GM19438 (cell line): ENCODE measurements around the gene RNF223.
"Not testable (repeated sequence)": the region's sequence is repeated elsewhere in the genome, so short reads cannot be mapped to it uniquely, and the experiment has no call there.

Experiments
- ATAC-seq: cut with Tn5 transposase; IDR thresholded peaks from one replicate; pipeline ENCODE4 v1.9.1; 2021; ENCODE audit warnings: low read depth; ENCODE audit not compliant: unreplicated experiment

RNF223 gene

GRCh38 chr1:1088029-1088800 lies 14.1 kb upstream of the RNF223 start:
- no peak for ATAC-seq

- no peak for ATAC-seq
Measured at GRCh38 chr1:1087351-1088028, 13.4 kb upstream of the RNF223 start.

- no peak for ATAC-seq
Measured at GRCh38 chr1:1086911-1087341, 12.8 kb upstream of the RNF223 start.

GRCh38 chr1:1085911-1086841 lies 12.1 kb upstream of the RNF223 start:
- no peak for ATAC-seq

- no peak for ATAC-seq
Measured at GRCh38 chr1:1085171-1085841, 11.2 kb upstream of the RNF223 start.

GRCh38 chr1:1084372-1085170 lies 10.5 kb upstream of the RNF223 start:
- no peak for ATAC-seq

GRCh38 chr1:1083416-1084371 lies 9.6 kb upstream of the RNF223 start:
- no peak for ATAC-seq

- no peak for ATAC-seq
Measured at GRCh38 chr1:1082776-1083415, 8.8 kb upstream of the RNF223 start.

- no peak for ATAC-seq
Measured at GRCh38 chr1:1082239-1082775, 8.2 kb upstream of the RNF223 start.

GRCh38 chr1:1081311-1082238 lies 7.5 kb upstream of the RNF223 start:
- ATAC-seq: no peak

GRCh38 chr1:1080951-1081310 lies 6.8 kb upstream of the RNF223 start:
- ATAC-seq: no peak

- ATAC-seq: peak; percentile 33
Measured at GRCh38 chr1:1080122-1080757, 6.1 kb upstream of the RNF223 start.

- ATAC-seq: peak; percentile 65
Measured at GRCh38 chr1:1079408-1080121, 5.5 kb upstream of the RNF223 start.

GRCh38 chr1:1077396-1077795 lies 3.3 kb upstream of the RNF223 start:
- not testable (repeated sequence) for ATAC-seq

- no peak for ATAC-seq
Measured at GRCh38 chr1:1075148-1075935, 1.2 kb upstream of the RNF223 start.
